Heart left ventricle (tissue), 16 donors: ENCODE measurements around the gene SF3B1. TPM values are rescaled to one million over a fixed set of nuclear protein-coding genes. Genes with fewer than 3 reads are reported as not detected.

Experiments
- ATAC-seq, 4 donors: fragments of 200-7000 bp; cut with Tn5 transposase; one replicate each; pipeline ENCODE4 v1.9.1; 2020 to 2022; ENCODE audit warnings: moderate library complexity in 4 of 4, mild to moderate bottlenecking in 3 of 4, moderate number of reproducible peaks in 1 of 4
- DNase-seq, 5 donors: peaks; one replicate each; pipeline ENCODE4 v3.0.0-alpha.2; 2020
- H3K27ac ChIP-seq, 12 donors: fragments of 200-600 bp; sonication (generic) in 4 of 12; one replicate each; pipeline versions ENCODE4 v1.5.0 to v1.8.0; 2016 to 2022; ENCODE audit warnings: mild to moderate bottlenecking in 2 of 12
- H3K27me3 ChIP-seq, 9 donors: fragments of 200-600 bp; sonication (generic) in 2 of 9; one replicate each; pipeline versions ENCODE4 v1.5.1 to v1.8.0; 2016 to 2022; ENCODE audit warnings: mild to moderate bottlenecking in 3 of 9
- H3K36me3 ChIP-seq, 9 donors: fragments of 200-600 bp; sonication (generic) in 2 of 9; one replicate each; pipeline versions ENCODE4 v1.5.0 to v1.8.0; 2018 to 2022; ENCODE audit warnings: mild to moderate bottlenecking in 2 of 9
- H3K4me1 ChIP-seq, 12 donors: fragments of 200-600 bp; sonication (generic) in 4 of 12; one replicate each; pipeline versions ENCODE4 v1.5.0 to v1.8.0; 2016 to 2022; ENCODE audit warnings: mild to moderate bottlenecking in 3 of 12
- H3K4me3 ChIP-seq, 12 donors: fragments of 200-600 bp; sonication (generic) in 4 of 12; one replicate each; pipeline versions ENCODE4 v1.5.0 to v1.8.0; 2017 to 2022; ENCODE audit warnings: mild to moderate bottlenecking in 9 of 12, moderate library complexity in 4 of 12
- H3K9me3 ChIP-seq, 12 donors: fragments of 200-600 bp; sonication (generic) in 4 of 12; one replicate each; pipeline versions ENCODE4 v1.5.0 to v1.8.0; 2016 to 2022; ENCODE audit warnings: mild to moderate bottlenecking in 1 of 12
- CTCF ChIP-seq, 12 donors: fragments of 200-600 bp; sonication (generic) in 4 of 12; IDR thresholded peaks; one replicate each; pipeline versions ENCODE4 v1.5.0 to v1.8.0; 2018 to 2022; ENCODE audit warnings: antibody characterized with exemption in 12 of 12, mild to moderate bottlenecking in 5 of 12
- POLR2A ChIP-seq, 2 donors: fragments of 450-650 bp; IDR thresholded peaks; one replicate each; pipeline ENCODE4 v1.6.1; 2017; ENCODE audit warnings: antibody characterized with exemption in 2 of 2, mild to moderate bottlenecking in 2 of 2, moderate library complexity in 2 of 2
- WGBS, 4 donors: extraction: QIAGEN DNeasy Blood & Tissue Kit in 2 of 4; methylation state at CpG; one replicate each; pipeline versions ENCODE4 v1.1.5 to v1.1.7; 2013 to 2018; 5-methylcytosine and 5-hydroxymethylcytosine counted together
- intact Hi-C, 10 donors: fragments of 100-400 bp; cut with DNase I; formaldehyde crosslinking; loops; one replicate each; pipeline versions ENCODE4 v1.11.1 to v1.14.2; 2022
- polyA plus RNA-seq, 2 donors: library from polyadenylated mRNA; stranded (reverse); fragments of 200-250 nt; gene quantifications; one replicate each; pipeline ENCODE4 v1.2.3, GENCODE V29; 2013
- total RNA-seq, 9 donors: library from RNA; depleted of rRNA in 2 of 9; stranded (reverse); fragments of >200 nt in 2 of 9; fragmentation: NEBNext Ultra II Directional in 3 of 9; extraction: Animal tissue kit (Norgen Biotek cat#: 25700) in 3 of 9; gene quantifications; one replicate each; pipeline versions ENCODE4 v1.1.0 to v1.2.4, GENCODE V29; 2016 to 2023
- donor health status: ischemic (EF 13 %, LVEDD 7.1; RV severe dilation, severe dysfunction).
- donor health status: healthy with polysubstance abuse.
- donor health status: DM: no; HTN: yes; CAD: no.
- donor health status: DM: no; HTN: no; CAD: no.
- donor health status: ischemic (EF 25% LVEDD 6.9; RV normal size, moderate dysfunction).
- donor health status: ischemic (EF 25% LVEDD 5.7; RV mildly dilated, moderate dysfunction).
- donor health status: healthy.
- donor health status: DM: yes; HTN: yes; CAD: no.
- donor health status: ischemic (EF 35%, LVEDD 5.7; RV mildly dilated, moderate dysfunction).
- donor health status: nonischemic (EF 11% LVEDD 7.7; RV severe dilation, severe dysfunction).
- donor health status: DM: yes; HTN: yes; CAD: no.
- donor health status: PGD.
- donor health status: ischemic (EF 29% LVEDD 5.4; RV normal size, mild dysfunction).
- donor health status: nonischemic (EF 23%, LVEDD 6.1; RV moderate dilation, normal function).

SF3B1 gene
- total and polyA plus RNA-seq, 11 donors = 80.4 to 167 (median 132) TPM

- intact Hi-C loops = loop anchor here in 6 of 10 donors (10.0 kb wide), 3 partner anchors 85 to 615 kb away; partner anchors contain the start of gene HSPD1 (in 2 of the 6)
These were observed 34.8 kb downstream of the SF3B1 start for GRCh38 chr2:197399887-197400540.

GRCh38 chr2:197398913-197399312 lies 35.9 kb downstream of the SF3B1 start:
- Histone ChIP-seq H3K36me3 (peaks cover 3 to 100% (median 100%) of the 10 kb centered on the region in 9 donors), H3K4me3 (no peak overlapping the region), H3K27ac (no peak overlapping the region), H3K4me1 (no peaks in the 10 kb centered on the region), H3K27me3 (no peaks in the 10 kb centered on the region), H3K9me3 (no peaks in the 10 kb centered on the region)
- intact Hi-C loops = loop anchor here in 4 of 10 donors (10.0 kb wide), 2 partner anchors 86 to 614 kb away; no protein-coding TSS in a partner anchor
- no peak for TF ChIP-seq CTCF (IDR thresholded peaks at IDR 0.05)
- TF ChIP-seq POLR2A (IDR thresholded peaks at IDR 0.05) = no peak
- DNase-seq (no peak), ATAC-seq (no peak)
- 82 to 98% (median 88%) methylated on average over 2 of the region's 2 CpGs for WGBS, 4 donors

More at GRCh38 chr2:197399887-197400540, 34.8 kb downstream of the SF3B1 start:
- H3K27me3 ChIP-seq = no peaks in the 10 kb centered on the region
- H3K27ac ChIP-seq = no peak overlapping the region
- no peak overlapping the region for H3K4me3 ChIP-seq
- DNase-seq (no peak), ATAC-seq (no peak)
- H3K36me3 ChIP-seq = peaks cover 3 to 100% (median 100%) of the 10 kb centered on the region in 9 donors
- H3K9me3 ChIP-seq = no peaks in the 10 kb centered on the region
- H3K4me1 ChIP-seq = no peaks in the 10 kb centered on the region
- TF ChIP-seq POLR2A (IDR thresholded peaks at IDR 0.05) (no peak), CTCF (IDR thresholded peaks at IDR 0.05) (no peak)
- 86 to 90% (median 88%) methylated on average over 6 of the region's 6 CpGs for WGBS, 4 donors

GRCh38 chr2:197391220-197391717 lies 43.6 kb downstream of the SF3B1 start:
- 96 to 98% (median 97%) methylated on average over 1 of the region's 1 CpG for WGBS, 4 donors
- ATAC-seq (peak in 1 of 4 donors; percentile 24), DNase-seq (no peak)
- peaks cover 0 to 67% (median 57%) of the 10 kb centered on the region in 9 donors for H3K36me3 ChIP-seq
- H3K27me3 ChIP-seq = no peaks in the 10 kb centered on the region
- intact Hi-C loops = loop anchor here in 4 of 10 donors (10.0 kb wide), 2 partner anchors 94 to 606 kb away; no protein-coding TSS in a partner anchor
- no peaks in the 10 kb centered on the region for H3K4me1 ChIP-seq
- no peaks in the 10 kb centered on the region for H3K9me3 ChIP-seq
- no peak for TF ChIP-seq POLR2A (IDR thresholded peaks at IDR 0.05)
- TF ChIP-seq CTCF (IDR thresholded peaks at IDR 0.05) = no peak
- H3K4me3 ChIP-seq = no peak overlapping the region
- H3K27ac ChIP-seq = no peak overlapping the region

- DNase-seq (no peak), ATAC-seq (peak in 2 of 4 donors; percentile 12 to 24)
- H3K27me3 ChIP-seq = no peaks in the 10 kb centered on the region
- peaks cover 0 to 44% (median 34%) of the 10 kb centered on the region in 9 donors for H3K36me3 ChIP-seq
- H3K4me1 ChIP-seq = no peaks in the 10 kb centered on the region
- 82 to 91% (median 88%) methylated on average over 5 of the region's 5 CpGs for WGBS, 4 donors
- no peak overlapping the region for H3K27ac ChIP-seq
- H3K4me3 ChIP-seq = no peak overlapping the region
- intact Hi-C loops = loop anchor here in 2 of 10 donors (5.0 to 10.0 kb wide), 2 partner anchors 386 to 388 kb away; no protein-coding TSS in a partner anchor
- no peaks in the 10 kb centered on the region for H3K9me3 ChIP-seq
- no peak for TF ChIP-seq POLR2A (IDR thresholded peaks at IDR 0.05)
- TF ChIP-seq CTCF (IDR thresholded peaks at IDR 0.05) = no peak
These were observed 45.8 kb downstream of the SF3B1 start for GRCh38 chr2:197388866-197389587.
